T-cell (primary cell): ENCODE measurements around the gene BUD31. TPM values are rescaled to one million over a fixed set of nuclear protein-coding genes. Genes with fewer than 3 reads are reported as not detected.
"Not testable (repeated sequence)": the region's sequence is repeated elsewhere in the genome, so short reads cannot be mapped to it uniquely, and the experiment has no call there.

ENCODE experiments used
- ATAC-seq, 4 experiments: fragments of 200-7000 bp in 3 of 4; fragments of 150-1000 bp in 1 of 4; cut with Tn5 transposase; replicated peaks in 1 of 4; 1 replicate in 3 of 4; 2 replicates in 1 of 4; pipeline ENCODE4 v1.10.0; 2021; ENCODE audit warnings: moderate library complexity in 3 of 4, mild to moderate bottlenecking in 2 of 4, moderate number of reproducible peaks in 1 of 4
- CTCF ChIA-PET, 2 donors: fragments of 300-600 bp; sonication (Branson Sonifier 250); formaldehyde crosslinking; loops; one replicate each; lab custom pipeline; 2022; ENCODE audit warnings: antibody characterized with exemption in 2 of 2; lab: Charles Lee
- POLR2A ChIA-PET, 2 donors: fragments of 300-600 bp; sonication (Branson Sonifier 250); formaldehyde crosslinking; loops; one replicate each; lab custom pipeline; 2022; ENCODE audit warnings: antibody characterized with exemption in 2 of 2; lab: Charles Lee
- DNase-seq, 35 experiments: peaks; one replicate each; pipeline versions ENCODE4 v3.0.0 to v3.0.0-alpha.2; 2013 to 2023
- H3K27ac ChIP-seq: one replicate; pipeline ENCODE4 v1.5.1; 2013; ENCODE audit warnings: low read length
- H3K27me3 ChIP-seq, 2 experiments: replicated peaks in 1 of 2; 1 replicate in 1 of 2; 2 replicates in 1 of 2; pipeline versions ENCODE4 v1.6.1 to v1.7.0; 2013; ENCODE audit warnings: low read length in 1 of 2, mixed read lengths in 1 of 2; ENCODE audit not compliant: control insufficient read depth in 2 of 2, insufficient read depth in 2 of 2; ENCODE audit errors: extremely low read depth in 1 of 2
- H3K36me3 ChIP-seq, 2 donors: 1 replicate in 1 of 2; 2 replicates in 1 of 2; pipeline versions ENCODE4 v1.6.1 to v1.7.0; 2013; ENCODE audit warnings: low read length in 1 of 2; ENCODE audit not compliant: control insufficient read depth in 2 of 2, insufficient read depth in 1 of 2; ENCODE audit errors: extremely low read depth in 1 of 2
- H3K4me1 ChIP-seq, 2 experiments: 1 replicate in 1 of 2; 2 replicates in 1 of 2; pipeline versions ENCODE4 v1.6.1 to v1.7.0; 2013; ENCODE audit warnings: low read length in 2 of 2, mixed read lengths in 1 of 2; ENCODE audit not compliant: insufficient read depth in 2 of 2, control insufficient read depth in 1 of 2; ENCODE audit errors: extremely low read depth in 1 of 2
- H3K4me3 ChIP-seq, 2 donors: 1 replicate in 1 of 2; 2 replicates in 1 of 2; pipeline versions ENCODE4 v1.5.1 to v1.7.0; 2013; ENCODE audit warnings: mild to moderate bottlenecking in 2 of 2, low read length in 1 of 2, moderate library complexity in 1 of 2; ENCODE audit not compliant: control insufficient read depth in 1 of 2; ENCODE audit errors: extremely low read depth in 1 of 2
- H3K9me3 ChIP-seq: 2 replicates; pipeline ENCODE4 v1.7.0; 2013
- H3K27ac Mint-ChIP-seq, 2 donors: one replicate each; pipeline ENCODE4 v1.8.0; 2020 to 2021; ENCODE audit warnings: mild to moderate bottlenecking in 2 of 2, mixed read lengths in 2 of 2
- H3K27me3 Mint-ChIP-seq, 2 donors: one replicate each; pipeline ENCODE4 v1.8.0; 2021 to 2022; ENCODE audit warnings: mixed read lengths in 2 of 2
- H3K36me3 Mint-ChIP-seq: one replicate; pipeline ENCODE4 v1.8.0; 2021; ENCODE audit warnings: mixed read lengths
- H3K4me1 Mint-ChIP-seq, 3 donors: one replicate each; pipeline ENCODE4 v1.8.0; 2020 to 2022; ENCODE audit warnings: mixed read lengths in 3 of 3, mild to moderate bottlenecking in 1 of 3
- H3K4me3 Mint-ChIP-seq, 3 donors: one replicate each; pipeline ENCODE4 v1.8.0; 2020 to 2022; ENCODE audit warnings: mild to moderate bottlenecking in 3 of 3, mixed read lengths in 3 of 3, moderate library complexity in 3 of 3
- H3K9me3 Mint-ChIP-seq, 3 donors: one replicate each; pipeline ENCODE4 v1.8.0; 2020 to 2022; ENCODE audit warnings: mixed read lengths in 3 of 3
- WGBS: methylation state at CpG from one replicate; pipeline ENCODE4 v1.1.5; 2013; ENCODE audit warnings: missing lambda C conversion rate; ENCODE audit not compliant: insufficient coverage; 5-methylcytosine and 5-hydroxymethylcytosine counted together
- total RNA-seq, 35 experiments: library from RNA in 6 of 35; stranded (reverse) in 6 of 35; fragments of 120-200 nt in 1 of 35; gene quantifications; one replicate each; pipeline versions ENCODE4 v1.2.1 to v1.2.4 and lab custom pipeline; 2013 to 2026

BUD31 gene
- total RNA-seq, 5 donors from 2014 or later (not counting 1 experiment from before 2014, with no cell fraction given): 63.2 to 127 (median 82.3) TPM

DNA sequence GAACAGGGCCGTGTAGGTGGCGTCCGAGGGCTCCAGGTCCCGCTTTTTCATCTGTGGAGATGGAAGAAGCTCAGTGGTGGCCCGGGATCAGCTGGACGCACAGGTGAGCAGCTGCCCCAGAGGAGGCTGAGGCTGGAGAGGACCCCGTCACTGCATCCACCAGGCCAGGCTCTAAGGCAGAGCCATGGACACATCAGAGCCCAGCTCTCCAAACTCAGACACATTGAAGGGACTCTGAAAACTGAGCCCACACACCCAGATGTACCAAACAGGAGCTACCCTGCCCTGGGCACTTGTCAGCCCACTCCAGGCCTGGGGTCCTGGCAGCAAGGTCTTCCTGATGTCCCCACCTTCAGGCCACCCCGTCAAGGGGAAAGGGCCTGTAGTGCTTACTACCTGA is 21.0 kb downstream of the BUD31 start:
- no peak overlapping the region for H3K27ac Mint-ChIP-seq
- Histone ChIP-seq H3K9me3 (no peaks in the 10 kb centered on the region), H3K36me3 (peaks cover 29 to 35% of the 10 kb centered on the region in 2 donors), H3K27ac (no peak overlapping the region), H3K4me1 (peaks cover 0 to 15% of the 10 kb centered on the region in 2 experiments), H3K27me3 (no peaks in the 10 kb centered on the region), H3K4me3 (no peak overlapping the region)
- no peak overlapping the region for H3K4me3 Mint-ChIP-seq
- peaks cover 0 to 6% (median 5%) of the 10 kb centered on the region in 3 donors for H3K4me1 Mint-ChIP-seq
- ChIA-PET POLR2A (no interaction called here), CTCF (no interaction called here)
- 95% methylated on average over 6 of the region's 8 CpGs for WGBS
- H3K9me3 Mint-ChIP-seq: no peaks in the 10 kb centered on the region
- H3K27me3 Mint-ChIP-seq: no peaks in the 10 kb centered on the region
- H3K36me3 Mint-ChIP-seq: peaks cover 15% of the 10 kb centered on the region
- no peak for DNase-seq
- no peak for ATAC-seq

DNA sequence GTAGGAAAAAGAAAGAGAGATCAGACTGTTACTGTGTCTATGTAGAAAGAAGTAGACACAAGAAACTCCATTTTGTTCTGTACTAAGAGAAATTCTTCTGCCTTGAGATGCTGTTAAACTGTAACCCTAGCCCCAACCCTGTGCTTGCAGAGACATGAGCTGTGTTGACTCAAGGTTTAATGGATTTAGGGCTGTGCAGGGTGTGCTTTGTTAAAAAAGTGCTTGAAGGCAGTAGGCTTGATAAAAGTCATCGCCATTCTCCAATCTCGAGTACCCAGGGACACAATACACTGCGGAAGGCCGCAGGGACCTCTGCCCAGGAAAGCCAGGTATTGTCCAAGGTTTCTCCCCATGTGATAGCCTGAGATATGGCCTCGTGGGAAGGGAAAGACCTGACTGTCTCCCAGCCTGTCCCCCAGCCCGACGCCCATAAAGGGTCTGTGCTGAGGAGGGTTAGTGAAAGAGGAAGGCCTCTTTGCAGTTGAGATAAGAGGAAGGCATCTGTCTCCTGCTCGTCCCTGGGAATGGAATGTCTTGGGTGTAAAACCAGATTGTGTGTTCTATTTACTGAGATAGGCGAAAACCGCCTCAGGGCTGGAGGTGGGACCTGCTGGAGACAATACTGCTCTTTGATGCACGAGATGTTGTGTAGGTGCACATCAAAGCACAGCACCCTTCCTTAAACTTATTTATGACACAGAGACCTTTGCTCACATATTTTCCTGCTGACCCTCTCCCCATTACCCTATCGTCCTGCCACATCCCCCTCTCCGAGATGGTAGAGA is 23.2 kb downstream of the BUD31 start:
- H3K27ac ChIP-seq, H3K27me3 ChIP-seq, H3K27me3 Mint-ChIP-seq, H3K27ac Mint-ChIP-seq, H3K9me3 ChIP-seq, H3K4me3 Mint-ChIP-seq, H3K4me3 ChIP-seq, POLR2A ChIA-PET, CTCF ChIA-PET, DNase-seq, ATAC-seq, H3K9me3 Mint-ChIP-seq: not testable (repeated sequence)
- H3K36me3 ChIP-seq: peaks cover 20 to 35% of the 10 kb centered on the region in 2 donors
- Mint-ChIP-seq H3K4me1 (peaks cover 0 to 11% (median 6%) of the 10 kb centered on the region in 3 donors), H3K36me3 (peaks cover 16% of the 10 kb centered on the region)
- WGBS: 95% methylated on average over 4 of the region's 13 CpGs
- peaks cover 0 to 15% of the 10 kb centered on the region in 2 experiments for H3K4me1 ChIP-seq

DNA sequence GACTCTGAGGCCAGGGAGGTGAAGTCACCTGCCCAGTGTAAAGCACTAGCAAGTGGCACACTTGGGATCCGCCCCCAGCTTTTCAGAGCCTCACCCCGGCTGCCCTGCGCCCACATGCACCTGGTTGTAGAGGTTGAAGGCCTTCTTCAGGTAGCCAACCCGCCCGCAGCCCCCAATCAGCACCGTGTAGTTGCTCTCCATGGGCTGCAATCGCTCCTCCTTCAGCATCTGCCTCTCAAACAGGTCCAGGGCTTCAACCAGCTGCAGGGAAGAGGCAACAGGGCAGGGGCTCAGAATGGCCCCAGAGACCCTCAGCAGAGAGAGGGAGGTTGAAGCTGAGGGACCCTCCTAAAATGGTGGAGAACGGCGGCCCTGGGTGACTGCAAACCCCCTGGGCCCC is 24.4 kb downstream of the BUD31 start:
- Histone ChIP-seq H3K36me3 (peaks cover 20 to 35% of the 10 kb centered on the region in 2 donors), H3K4me1 (peaks cover 0 to 22% of the 10 kb centered on the region in 2 experiments), H3K4me3 (no peak overlapping the region), H3K9me3 (no peaks in the 10 kb centered on the region), H3K27ac (no peak overlapping the region), H3K27me3 (no peaks in the 10 kb centered on the region)
- Mint-ChIP-seq H3K36me3 (peaks cover 16% of the 10 kb centered on the region), H3K27me3 (no peaks in the 10 kb centered on the region), H3K27ac (no peak overlapping the region), H3K4me3 (no peak overlapping the region), H3K9me3 (no peaks in the 10 kb centered on the region), H3K4me1 (peaks cover 0 to 14% (median 13%) of the 10 kb centered on the region in 3 donors)
- no peak for ATAC-seq
- no peak for DNase-seq
- WGBS: 93% methylated on average over 6 of the region's 9 CpGs
- ChIA-PET CTCF (no interaction called here), POLR2A (no interaction called here)

DNA sequence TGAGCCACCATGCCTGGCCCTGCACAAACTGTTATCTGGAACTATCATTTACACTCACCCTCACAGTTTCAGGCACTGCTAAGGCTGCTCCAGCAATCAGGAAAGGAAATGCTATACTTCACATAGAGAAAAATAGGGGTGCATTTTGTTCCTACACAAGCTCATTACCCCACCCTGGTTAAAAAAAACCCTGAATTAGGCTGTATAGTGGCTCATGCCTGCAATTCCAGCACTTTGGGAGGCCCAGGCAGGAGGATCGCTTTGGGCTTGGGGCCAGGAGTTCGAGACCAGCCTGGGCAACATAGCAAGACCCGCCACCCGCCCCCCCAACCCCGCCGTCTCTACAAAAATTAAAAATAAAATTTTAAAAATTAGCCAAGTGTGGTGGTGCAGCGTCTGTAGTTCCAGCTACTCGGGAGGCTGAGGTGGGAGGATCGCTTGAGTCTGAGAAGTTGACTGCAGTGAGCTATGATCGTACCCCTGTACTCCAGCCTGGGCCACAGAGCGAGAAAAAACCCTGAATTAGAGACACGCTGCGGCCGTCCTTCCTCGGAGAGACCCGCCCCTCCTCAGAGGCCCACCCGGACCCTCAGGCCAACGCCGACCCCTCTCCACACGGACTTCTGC is 29.3 kb downstream of the BUD31 start:
- H3K36me3 ChIP-seq: peaks cover 0 to 10% of the 10 kb centered on the region in 2 donors
- peak overlapping the region; percentile 95 to 96 for H3K27ac Mint-ChIP-seq
- WGBS: 3% methylated on average over 12 of the region's 20 CpGs
- H3K9me3 Mint-ChIP-seq: no peaks in the 10 kb centered on the region
- no peaks in the 10 kb centered on the region for H3K27me3 ChIP-seq
- peak overlapping the region; percentile 85 for H3K27ac ChIP-seq
- DNase-seq (peak in 3 of 35 experiments; percentile 4 to 6 (median 5)), ATAC-seq (peak; percentile 10 to 28 (median 22))
- CTCF ChIA-PET: interaction anchor here in 1 of 2 donors (0.7 kb wide), 1 partner anchor 23 kb away, joined by 3 read pairs; no protein-coding TSS in a partner anchor
- POLR2A ChIA-PET: no interaction called here
- no peaks in the 10 kb centered on the region for H3K9me3 ChIP-seq
- H3K4me1 Mint-ChIP-seq: peaks cover 29 to 37% (median 36%) of the 10 kb centered on the region in 3 donors
- peaks cover 0 to 28% of the 10 kb centered on the region in 2 experiments for H3K4me1 ChIP-seq
- H3K36me3 Mint-ChIP-seq: peaks cover 13% of the 10 kb centered on the region
- H3K27me3 Mint-ChIP-seq: no peaks in the 10 kb centered on the region
- H3K4me3 Mint-ChIP-seq: peak overlapping the region; percentile 91 to 100 (median 95)
- peak overlapping the region; percentile 82 to 92 for H3K4me3 ChIP-seq

DNA sequence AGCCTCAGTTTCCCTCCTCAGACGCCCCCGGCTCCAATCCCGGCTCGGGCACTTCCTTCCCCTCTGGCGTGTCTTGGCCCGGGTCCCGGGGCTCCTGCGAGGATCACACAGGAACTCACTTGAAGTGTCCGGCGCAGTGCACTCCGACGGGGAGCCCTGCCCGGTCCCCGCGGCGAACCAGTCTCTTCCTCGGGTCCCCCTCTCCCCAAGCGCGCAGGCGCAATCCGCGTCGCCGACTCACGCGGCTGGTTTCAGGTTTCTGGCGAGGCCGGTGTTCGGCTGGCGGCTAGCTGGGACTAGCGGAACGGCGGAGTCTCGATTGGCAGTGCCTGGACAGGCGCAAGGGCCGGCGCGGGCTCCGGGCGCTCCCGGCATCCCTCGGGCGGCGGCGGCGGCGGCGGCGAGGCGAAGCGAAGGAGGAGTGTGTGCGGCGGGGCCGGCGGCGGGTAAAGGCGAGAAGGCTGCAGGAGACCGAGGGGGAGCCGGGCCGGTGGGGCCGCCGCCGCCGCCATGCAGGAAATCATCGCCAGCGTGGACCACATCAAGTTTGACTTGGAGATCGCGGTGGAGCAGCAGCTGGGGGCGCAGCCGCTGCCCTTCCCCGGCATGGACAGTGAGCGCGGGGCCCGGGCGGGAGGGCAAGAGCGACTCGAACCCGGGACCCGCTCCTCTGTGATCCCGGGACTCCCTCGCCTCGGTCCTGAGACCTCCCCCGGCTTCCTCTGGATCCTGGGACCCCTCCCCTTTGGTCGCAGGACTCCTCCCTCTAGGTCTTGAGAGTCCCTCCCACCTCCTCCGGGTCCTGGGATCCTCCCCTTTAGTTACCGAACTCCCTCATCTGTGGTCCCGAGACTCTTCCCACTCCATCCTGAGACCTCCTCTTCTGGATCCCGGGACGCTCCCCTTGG is 30.1 kb downstream of the BUD31 start, which contains the start of the genes CPSF4 and PTCD1:
Gene CPSF4, plus strand, starts transcription at position 371 of the 908 bp plus-strand sequence. Its CDS starts 140 bp downstream, at position 511.
Gene PTCD1, minus strand, starts transcription at position 226 of the 908 bp plus-strand sequence. CDS start 3,556 bp downstream, outside the sequence.
- Histone ChIP-seq H3K4me3 (peak within 1 kb of the TSS; percentile 82 to 92), H3K36me3 (peaks cover 0 to 14% of the 10 kb centered on the region in 2 donors), H3K4me1 (peaks cover 0 to 28% of the 10 kb centered on the region in 2 experiments), H3K27me3 (no peaks in the 10 kb centered on the region), H3K27ac (peak within 1 kb of the TSS; percentile 85), H3K9me3 (no peaks in the 10 kb centered on the region)
- H3K4me1 Mint-ChIP-seq: peaks cover 32 to 40% (median 39%) of the 10 kb centered on the region in 3 donors
- POLR2A ChIA-PET: no interaction called here
- no peaks in the 10 kb centered on the region for H3K9me3 Mint-ChIP-seq
- DNase-seq (peak; percentile 62 to 91 (median 77)), ATAC-seq (peak; percentile 84 to 94 (median 90))
- CTCF ChIA-PET: interaction anchor here in 1 of 2 donors (0.7 kb wide), 1 partner anchor 22 kb away, joined by 3 read pairs; no protein-coding TSS in a partner anchor
- H3K36me3 Mint-ChIP-seq: peaks cover 16% of the 10 kb centered on the region
- H3K27me3 Mint-ChIP-seq: no peaks in the 10 kb centered on the region
- WGBS: under 1% methylated on average over 85 of the region's 89 CpGs
- peak within 1 kb of the TSS; percentile 91 to 100 (median 95) for H3K4me3 Mint-ChIP-seq
- peak within 1 kb of the TSS; percentile 95 to 96 for H3K27ac Mint-ChIP-seq
